GM10847 (cell line): ENCODE results near the gene CCDC192.

Experiments used
- POLR2A ChIP-seq: IDR thresholded peaks from 2 replicates; pipeline ENCODE4 v1.6.1; 2011; ENCODE audit not compliant: insufficient read length; ENCODE audit errors: extremely low read depth

The CCDC192 gene

DNA sequence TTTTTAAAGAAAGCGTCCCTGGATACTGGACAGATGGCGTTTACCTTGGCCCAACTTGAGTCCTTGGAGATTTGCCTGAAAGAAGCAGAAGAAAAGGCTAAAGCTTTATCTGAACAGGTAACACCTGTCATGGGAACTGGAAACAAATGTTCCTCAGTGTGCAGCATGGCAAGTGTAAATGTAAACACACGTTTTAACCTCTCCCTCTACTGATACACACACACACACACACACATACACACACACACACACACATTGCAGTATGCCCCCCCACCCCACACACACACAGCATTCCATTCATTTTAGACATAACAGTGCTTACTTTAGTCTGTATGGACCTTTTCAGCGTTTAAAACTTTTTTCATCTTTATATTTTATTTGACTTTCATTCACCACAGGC is 51.1 kb downstream of the CCDC192 start:
- TF ChIP-seq POLR2A: no peak

DNA sequence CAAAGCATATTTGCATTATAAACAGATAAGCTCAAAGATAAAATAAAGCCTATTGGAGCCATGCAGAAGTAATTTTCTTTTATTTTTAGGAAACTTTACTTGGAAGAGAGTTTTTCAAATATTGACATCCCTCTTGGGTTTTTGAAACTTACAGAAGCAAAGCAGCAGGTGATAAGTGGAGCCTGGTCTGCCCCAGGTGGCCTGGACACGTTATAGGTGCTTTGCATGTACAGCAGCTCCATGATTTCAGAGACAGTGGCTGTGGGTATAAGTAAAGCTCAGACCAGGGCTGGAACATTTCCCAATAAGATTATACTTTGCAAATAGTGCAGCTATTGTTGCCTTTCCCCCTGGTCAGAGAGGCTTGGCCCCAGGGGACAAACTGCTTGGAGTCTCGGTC is 51.5 kb downstream of the CCDC192 start:
- no peak for TF ChIP-seq POLR2A

DNA sequence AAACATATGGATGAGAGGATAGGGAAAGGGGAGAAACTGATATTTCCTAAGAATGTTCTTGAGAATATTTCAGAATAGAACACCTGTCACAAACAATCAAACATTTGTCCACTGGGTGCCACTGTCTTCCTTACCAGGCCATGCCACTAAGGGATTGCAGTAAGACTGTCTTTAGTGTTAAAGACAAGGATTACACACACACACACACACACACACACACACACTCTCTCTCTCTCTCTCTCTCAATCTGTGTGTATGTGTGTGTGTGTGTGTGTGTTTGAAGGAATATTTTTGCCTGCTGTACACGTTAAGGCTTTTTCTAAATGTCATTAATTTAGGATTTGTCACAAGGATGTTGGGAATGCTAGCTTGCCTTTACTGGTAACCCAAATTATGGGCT is 54.4 kb downstream of the CCDC192 start:
- no peak for TF ChIP-seq POLR2A

DNA sequence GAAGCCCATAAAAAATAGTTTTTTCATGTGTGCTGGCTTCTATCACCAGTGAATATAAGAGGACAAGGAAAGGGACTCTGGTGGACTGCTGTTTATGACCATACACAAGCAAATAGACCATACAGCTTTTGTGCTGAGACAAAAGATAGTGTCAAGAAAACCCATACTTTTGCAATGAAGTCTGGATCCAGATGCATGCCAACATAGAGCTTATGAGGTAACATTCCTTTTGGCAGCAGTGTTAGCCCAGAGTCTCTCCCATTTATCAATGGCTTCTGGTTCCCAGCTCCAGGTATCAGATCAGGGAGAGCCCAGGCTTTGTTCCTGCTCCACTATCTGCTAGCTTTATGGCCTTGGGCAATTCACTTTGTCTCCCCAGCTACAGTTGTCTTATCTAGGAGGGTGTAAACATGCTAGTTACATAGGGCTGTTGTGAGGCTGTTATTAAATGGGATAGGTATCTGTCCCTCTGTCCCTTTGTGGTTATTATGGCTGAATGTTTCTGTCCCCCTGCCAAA is 55.6 kb downstream of the CCDC192 start:
- TF ChIP-seq POLR2A: no peak

DNA sequence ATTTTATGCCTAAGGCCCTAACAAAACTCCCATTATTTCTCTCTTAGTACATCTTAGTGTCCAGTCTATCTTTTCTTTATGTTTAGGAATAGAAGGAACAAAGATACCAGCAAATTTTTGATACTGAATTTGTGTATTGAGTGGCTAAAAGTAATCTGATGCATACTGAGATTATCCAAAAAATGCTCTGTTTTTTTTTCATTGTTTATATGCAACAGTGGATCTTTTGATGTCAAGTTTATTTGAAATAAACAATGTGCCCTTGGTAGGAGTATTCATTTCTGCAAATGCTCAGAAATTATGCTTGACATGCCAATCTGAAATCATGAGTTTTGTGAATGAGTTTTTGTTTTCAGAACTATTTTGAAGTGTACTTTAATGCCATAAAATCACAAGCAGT is 58.7 kb downstream of the CCDC192 start:
- TF ChIP-seq POLR2A: no peak

DNA sequence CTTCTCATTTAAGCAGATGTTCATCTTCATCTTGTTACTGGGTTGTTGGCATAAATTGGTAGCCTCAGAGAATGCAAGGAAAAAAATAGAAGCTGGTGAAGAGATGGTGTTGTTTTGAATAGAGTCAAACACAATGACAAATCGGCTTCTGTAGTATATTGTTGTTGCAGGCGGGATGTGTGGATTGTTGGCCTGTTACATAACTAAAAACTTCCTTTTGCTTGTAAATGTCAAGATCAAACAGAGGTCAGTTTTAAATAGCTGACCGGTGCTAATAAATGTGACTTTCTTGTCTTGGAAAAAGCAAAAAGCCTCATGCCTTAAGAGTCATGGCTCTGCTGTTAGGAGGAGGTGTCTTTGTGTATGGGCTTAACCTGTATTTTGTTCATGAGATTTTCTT is 59.2 kb downstream of the CCDC192 start:
- no peak for TF ChIP-seq POLR2A

DNA sequence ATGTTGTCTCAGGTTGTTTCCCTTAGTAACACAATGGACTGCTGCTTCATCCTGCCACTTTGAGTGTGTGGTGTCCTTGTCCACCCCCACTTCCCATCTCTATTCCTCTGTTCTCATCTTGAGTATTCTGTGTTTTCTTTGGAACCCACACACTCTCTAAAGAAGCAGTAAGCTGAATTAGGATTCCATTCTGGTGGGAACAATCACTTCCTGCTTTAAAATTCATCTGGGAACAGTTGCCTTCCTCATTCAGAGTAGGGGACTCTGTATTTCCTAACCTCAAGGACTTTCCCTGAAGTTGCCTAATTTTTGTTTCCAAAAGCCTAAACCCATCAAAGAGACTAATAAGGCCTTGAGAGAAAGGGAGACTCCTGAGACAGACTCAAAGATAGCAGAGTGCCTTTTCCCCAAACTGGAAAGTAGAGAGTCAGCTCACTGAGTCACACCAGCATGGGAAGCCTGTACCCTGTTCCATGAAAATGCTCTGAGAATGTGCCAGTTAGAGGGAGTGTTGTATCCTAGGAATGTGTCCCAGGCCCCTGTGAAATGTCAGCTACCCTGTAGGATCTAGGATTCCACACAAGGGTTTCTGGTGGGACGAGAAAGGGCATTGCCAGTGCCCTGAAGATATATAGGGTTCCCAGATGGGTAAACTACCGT is 63.6 kb downstream of the CCDC192 start:
- TF ChIP-seq POLR2A: no peak

DNA sequence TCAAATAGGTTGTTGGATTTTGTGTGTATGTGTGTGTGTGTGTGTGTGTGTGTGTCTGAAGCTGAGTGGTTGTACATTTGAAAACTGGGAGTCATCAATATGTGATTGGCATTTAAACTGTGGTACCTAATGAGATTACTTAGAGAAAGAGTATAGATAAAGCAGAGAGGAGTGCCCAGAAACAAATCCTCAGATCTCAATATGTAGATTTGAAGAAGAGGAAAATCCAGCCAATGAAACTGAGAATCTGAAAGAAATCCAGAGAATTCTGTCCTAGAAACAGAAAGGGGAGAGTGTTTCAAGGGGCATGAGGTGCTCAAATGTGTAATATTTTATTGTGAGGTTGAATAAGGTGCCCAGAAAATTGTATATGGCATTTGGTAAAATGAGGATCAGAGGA is 66.2 kb downstream of the CCDC192 start:
- no peak for TF ChIP-seq POLR2A

DNA sequence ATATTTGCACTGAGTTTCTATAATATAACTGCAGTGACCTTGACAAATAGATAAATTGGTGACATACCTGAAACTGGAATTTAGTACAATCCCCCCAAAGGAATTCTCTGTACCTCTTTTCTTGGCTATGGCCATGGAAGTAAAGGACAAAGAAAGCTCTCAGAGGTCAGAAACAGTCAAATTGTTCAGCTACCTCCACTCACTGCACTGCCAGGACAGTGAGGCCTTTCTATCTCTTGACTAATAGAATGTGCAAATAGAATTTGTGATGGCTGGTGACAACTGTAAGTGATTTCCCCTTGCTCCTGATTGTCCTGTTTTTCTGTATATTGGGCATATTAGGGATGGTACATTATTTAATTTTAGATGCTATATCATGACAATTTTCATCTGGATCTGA is 67.1 kb downstream of the CCDC192 start:
- no peak for TF ChIP-seq POLR2A

DNA sequence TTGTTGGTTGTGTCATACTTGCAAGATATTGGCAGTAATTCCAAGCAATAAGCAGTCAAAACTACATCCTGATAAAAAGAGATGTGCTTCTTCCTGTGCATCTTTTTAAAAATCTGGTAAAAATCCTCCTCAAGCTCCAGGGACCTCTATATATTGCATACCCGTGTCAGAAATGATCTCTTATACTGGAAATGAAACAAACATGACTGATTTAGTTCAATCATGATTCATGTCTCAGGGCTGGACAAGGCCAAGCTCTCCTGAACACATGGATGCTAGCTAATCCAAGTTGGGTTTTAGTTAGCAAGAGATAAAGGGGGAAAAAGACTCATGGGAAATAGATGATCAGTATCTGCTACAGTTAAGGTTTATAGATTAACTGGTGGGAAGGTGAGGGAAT is 69.3 kb downstream of the CCDC192 start:
- no peak for TF ChIP-seq POLR2A

DNA sequence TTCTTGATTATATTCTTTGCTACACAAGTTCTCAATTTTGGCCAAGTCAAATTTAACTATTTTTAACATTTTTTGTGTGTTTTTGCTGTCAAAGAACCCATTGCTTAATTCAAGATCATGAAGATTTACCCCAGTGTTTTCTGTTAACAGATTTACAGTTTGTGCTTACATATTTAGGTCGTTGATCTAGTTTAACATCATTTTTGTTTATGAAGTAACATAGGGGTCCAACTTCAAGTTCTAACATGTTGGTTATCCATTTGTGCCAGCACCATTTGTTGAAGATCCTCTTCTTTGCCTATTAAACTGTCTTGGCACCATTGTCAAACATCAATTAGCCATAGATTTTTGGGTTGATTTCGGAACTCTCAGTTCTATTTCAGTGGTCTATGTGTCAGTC is 71.0 kb downstream of the CCDC192 start:
- TF ChIP-seq POLR2A: no peak

DNA sequence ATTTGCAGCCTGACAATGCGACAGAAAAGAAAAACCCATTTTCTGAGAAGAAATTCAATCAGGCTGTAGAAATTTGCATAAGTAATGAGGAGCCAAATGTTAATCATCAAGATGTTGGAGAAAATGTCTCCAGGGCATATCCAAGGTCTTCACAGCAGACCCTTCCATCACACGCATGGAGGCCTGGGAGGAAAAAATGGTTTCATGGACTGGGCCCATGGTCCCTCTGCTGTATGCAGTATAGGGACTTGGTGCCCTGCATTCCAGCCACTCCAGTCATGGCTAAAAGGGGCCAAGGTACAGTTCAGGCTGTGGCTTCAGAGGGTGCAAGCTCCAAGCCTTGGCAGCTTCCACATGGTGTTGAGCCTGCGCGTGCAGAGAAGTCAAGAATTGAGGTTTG is 73.3 kb downstream of the CCDC192 start:
- TF ChIP-seq POLR2A: no peak

DNA sequence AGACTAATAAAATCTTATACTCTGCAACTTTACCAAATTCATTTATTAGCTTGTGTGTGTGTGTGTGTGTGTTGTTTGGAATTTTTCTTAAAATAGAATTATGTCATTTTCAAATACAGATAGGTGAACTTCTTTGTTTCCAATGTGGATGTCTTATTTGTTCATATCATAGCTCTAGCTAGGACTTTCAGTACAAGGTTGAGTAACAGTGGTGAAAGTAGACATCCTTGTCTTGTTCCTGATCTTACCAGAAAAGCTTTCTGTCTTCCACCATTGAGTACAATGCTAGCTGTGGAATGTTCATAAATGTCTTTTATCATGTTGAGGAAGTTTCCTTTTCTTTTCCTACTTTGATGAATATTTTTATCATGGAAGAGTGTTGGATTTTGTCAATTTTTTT is 74.8 kb downstream of the CCDC192 start:
- TF ChIP-seq POLR2A: no peak

DNA sequence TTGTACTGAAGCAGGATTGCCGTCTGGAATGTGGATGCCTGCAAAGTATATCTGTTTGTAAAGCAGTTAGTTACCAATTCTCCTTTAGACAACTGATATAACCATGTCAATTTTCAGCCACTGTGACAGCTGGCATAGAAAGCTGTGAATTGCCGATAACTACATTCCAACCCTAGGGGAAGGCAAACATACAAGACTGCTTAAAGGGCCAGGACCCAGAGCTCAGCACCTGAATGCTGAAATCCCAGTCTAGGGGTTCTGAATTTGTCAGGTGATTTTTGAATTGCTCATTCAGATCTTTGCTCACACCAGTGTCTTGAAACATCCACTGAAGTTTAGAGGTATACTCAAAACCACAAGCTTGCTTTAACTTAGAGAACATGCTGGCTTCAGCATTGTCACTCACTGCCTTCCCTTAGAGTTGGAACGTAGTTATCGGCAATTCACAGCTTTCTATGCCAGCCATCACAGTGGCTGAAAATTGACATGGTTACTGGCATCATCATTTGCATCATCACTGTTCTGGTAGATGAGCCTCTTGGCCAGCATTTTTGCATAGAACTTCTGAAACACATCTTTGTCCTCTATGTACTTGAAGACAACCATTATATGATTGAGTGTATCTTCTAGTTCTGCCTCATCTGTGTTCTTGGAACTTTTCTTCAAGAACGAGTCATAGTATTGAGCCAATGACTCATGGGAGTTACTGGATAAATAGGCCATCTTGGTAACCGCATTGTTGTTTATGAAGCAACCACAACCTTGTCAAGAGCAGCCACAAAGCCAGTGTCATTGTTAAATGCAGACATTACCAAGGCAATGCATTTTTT is 82.1 kb downstream of the CCDC192 start:
- no peak for TF ChIP-seq POLR2A

DNA sequence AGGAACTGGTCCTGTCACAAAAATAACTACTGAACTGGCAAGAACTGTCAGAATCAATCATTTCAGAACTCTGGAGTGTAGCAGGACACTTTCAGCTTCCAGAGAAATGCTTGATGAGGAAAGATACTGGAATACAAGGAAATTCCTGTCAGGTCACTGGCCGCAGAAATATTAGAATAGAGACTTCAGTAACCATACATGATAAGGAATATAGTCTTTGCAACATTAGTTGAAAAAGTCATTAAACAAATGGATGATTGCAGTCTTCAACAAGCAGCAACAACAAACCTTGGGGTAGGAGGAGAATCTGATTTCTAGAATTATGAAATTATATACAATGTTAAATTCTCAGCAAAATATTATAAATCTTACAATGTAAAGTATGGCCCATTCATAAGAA is 88.2 kb downstream of the CCDC192 start:
- TF ChIP-seq POLR2A: no peak

DNA sequence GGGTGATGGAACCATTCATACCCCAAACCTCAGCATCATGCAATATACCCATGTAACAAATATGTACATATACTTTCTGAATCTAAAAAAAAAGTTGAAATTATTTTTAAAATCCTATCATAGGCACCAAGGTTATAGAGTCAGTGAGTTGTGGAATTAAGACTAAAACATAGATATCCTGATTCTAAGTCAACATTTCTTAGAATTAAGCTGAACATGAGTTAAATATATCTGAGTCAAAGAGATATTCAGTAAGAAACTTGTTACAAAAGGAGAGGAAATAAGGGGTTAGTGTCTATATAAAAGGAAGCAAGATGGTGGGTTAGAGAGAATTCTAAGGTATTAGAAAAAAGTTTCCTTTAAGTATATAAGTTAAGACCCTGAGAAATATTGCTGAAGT is 89.9 kb downstream of the CCDC192 start:
- TF ChIP-seq POLR2A: no peak
